Aorta (tissue), 5 donors: ENCODE measurements around the gene SLC37A1. TPM values are rescaled to one million over a fixed set of nuclear protein-coding genes. Genes with fewer than 3 reads are reported as not detected.

Experiments
- ATAC-seq: fragments of 200-7000 bp; cut with Tn5 transposase; one replicate; pipeline ENCODE4 v1.9.1; 2022; ENCODE audit warnings: moderate library complexity; ENCODE audit not compliant: low FRiP score
- DNase-seq, 2 donors: peaks; one replicate each; pipeline ENCODE4 v3.0.0-alpha.2; 2020
- H3K27ac ChIP-seq, 2 donors: one replicate each; pipeline ENCODE4 v1.5.1; 2013; ENCODE audit warnings: low read length in 2 of 2, mild to moderate bottlenecking in 2 of 2, moderate library complexity in 2 of 2, control low read depth in 1 of 2, inconsistent platforms in 1 of 2, low read depth in 1 of 2
- H3K27me3 ChIP-seq, 2 donors: one replicate each; pipeline ENCODE4 v1.6.1; 2013; ENCODE audit warnings: control low read depth in 1 of 2, low read length in 1 of 2, mild to moderate bottlenecking in 1 of 2, moderate library complexity in 1 of 2; ENCODE audit not compliant: insufficient read depth in 2 of 2, control insufficient read depth in 1 of 2
- H3K36me3 ChIP-seq, 2 donors: one replicate each; pipeline ENCODE4 v1.6.1; 2013; ENCODE audit warnings: control low read depth in 1 of 2, low read length in 1 of 2, mild to moderate bottlenecking in 1 of 2; ENCODE audit not compliant: insufficient read depth in 2 of 2, control insufficient read depth in 1 of 2
- H3K4me1 ChIP-seq, 2 donors: one replicate each; pipeline ENCODE4 v1.6.1; 2013; ENCODE audit warnings: low read length in 2 of 2, control low read depth in 1 of 2, mild to moderate bottlenecking in 1 of 2, moderate library complexity in 1 of 2; ENCODE audit not compliant: insufficient read depth in 2 of 2, control insufficient read depth in 1 of 2
- H3K4me3 ChIP-seq, 2 donors: one replicate each; pipeline ENCODE4 v1.5.1; 2013; ENCODE audit warnings: low read length in 2 of 2, control low read depth in 1 of 2, mild to moderate bottlenecking in 1 of 2
- H3K9me3 ChIP-seq: one replicate; pipeline ENCODE4 v1.6.1; 2013; ENCODE audit warnings: mild to moderate bottlenecking, low read length; ENCODE audit not compliant: control insufficient read depth
- WGBS, 2 donors: extraction: QIAGEN DNeasy Blood & Tissue Kit; methylation state at CpG; one replicate each; pipeline ENCODE4 v1.1.7; 2013; 5-methylcytosine and 5-hydroxymethylcytosine counted together
- intact Hi-C, 2 donors: fragments of 100-400 bp; cut with DNase I; formaldehyde crosslinking; loops; one replicate each; pipeline versions ENCODE4 v1.14.2 to v1.15.0; 2022
- polyA plus RNA-seq, 2 donors: library from polyadenylated mRNA; stranded (reverse); fragments of 200-250 nt; gene quantifications; one replicate each; pipeline ENCODE4 v1.2.3, GENCODE V29; 2013
- total RNA-seq, 2 donors: library from RNA; stranded (reverse); fragmentation: NEBNext Ultra II Directional; extraction: Animal tissue kit (Norgen Biotek cat#: 25700); gene quantifications; one replicate each; pipeline ENCODE4 v1.2.1, GENCODE V29; 2021
- donor health status: healthy with polysubstance abuse.
- donor health status: Bipolar disorder and iron deficiency.
- donor health status: DM: no; HTN: no; CAD: no.
- donor health status: DM: no; HTN: no; CAD: no.
- donor health status: DM: yes; HTN: yes; CAD: no.

The SLC37A1 gene
- total and polyA plus RNA-seq, 4 donors: 5.0 to 11.7 (median 6.4) TPM

GRCh38 chr21:42585881-42586280, 72.2 kb downstream of the SLC37A1 start:
- no peak for ATAC-seq
- H3K4me3 ChIP-seq: no peak overlapping the region
- 79 to 88% methylated on average over 10 of the region's 10 CpGs for WGBS, 2 donors
- H3K27me3 ChIP-seq: no peaks in the 10 kb centered on the region
- no peaks in the 10 kb centered on the region for H3K4me1 ChIP-seq
- DNase-seq: no peak
- H3K9me3 ChIP-seq: peaks cover 1% of the 10 kb centered on the region
- intact Hi-C loops: no loop called here
- no peaks in the 10 kb centered on the region for H3K36me3 ChIP-seq
- no peak overlapping the region for H3K27ac ChIP-seq

GRCh38 chr21:42586406-42586805, 72.8 kb downstream of the SLC37A1 start:
- no peak overlapping the region for H3K4me3 ChIP-seq
- no peaks in the 10 kb centered on the region for H3K27me3 ChIP-seq
- 92 to 94% methylated on average over 18 to 19 of the region's 19 CpGs for WGBS, 2 donors
- no peaks in the 10 kb centered on the region for H3K4me1 ChIP-seq
- H3K27ac ChIP-seq: no peak overlapping the region
- ATAC-seq (no peak), DNase-seq (no peak)
- peaks cover 1% of the 10 kb centered on the region for H3K9me3 ChIP-seq
- no peaks in the 10 kb centered on the region for H3K36me3 ChIP-seq
- intact Hi-C loops: no loop called here

GRCh38 chr21:42587036-42587435, 73.4 kb downstream of the SLC37A1 start:
- Histone ChIP-seq H3K4me3 (no peak overlapping the region), H3K9me3 (peaks cover under 1% of the 10 kb centered on the region), H3K36me3 (no peaks in the 10 kb centered on the region), H3K27me3 (no peaks in the 10 kb centered on the region), H3K4me1 (no peaks in the 10 kb centered on the region), H3K27ac (no peak overlapping the region)
- DNase-seq (no peak), ATAC-seq (no peak)
- intact Hi-C loops: no loop called here
- WGBS, 2 donors: 79 to 83% methylated on average over 15 of the region's 15 CpGs

GRCh38 chr21:42590431-42591131, 76.9 kb downstream of the SLC37A1 start:
- intact Hi-C loops: no loop called here
- H3K4me1 ChIP-seq: no peaks in the 10 kb centered on the region
- H3K36me3 ChIP-seq: no peaks in the 10 kb centered on the region
- no peak overlapping the region for H3K27ac ChIP-seq
- 67 to 74% methylated on average over 20 of the region's 20 CpGs for WGBS, 2 donors
- DNase-seq (no peak), ATAC-seq (no peak)
- no peaks in the 10 kb centered on the region for H3K27me3 ChIP-seq
- no peak overlapping the region for H3K4me3 ChIP-seq
- H3K9me3 ChIP-seq: no peaks in the 10 kb centered on the region

GRCh38 chr21:42591170-42591869, 77.7 kb downstream of the SLC37A1 start:
- no peak overlapping the region for H3K27ac ChIP-seq
- H3K36me3 ChIP-seq: no peaks in the 10 kb centered on the region
- no peaks in the 10 kb centered on the region for H3K9me3 ChIP-seq
- WGBS, 2 donors: 87 to 89% methylated on average over 18 of the region's 18 CpGs
- DNase-seq (no peak), ATAC-seq (no peak)
- no peaks in the 10 kb centered on the region for H3K27me3 ChIP-seq
- H3K4me1 ChIP-seq: no peaks in the 10 kb centered on the region
- no peak overlapping the region for H3K4me3 ChIP-seq
- intact Hi-C loops: no loop called here

- Histone ChIP-seq H3K27ac (no peak overlapping the region), H3K4me1 (no peaks in the 10 kb centered on the region), H3K4me3 (no peak overlapping the region), H3K27me3 (no peaks in the 10 kb centered on the region), H3K36me3 (no peaks in the 10 kb centered on the region), H3K9me3 (no peaks in the 10 kb centered on the region)
- 93% methylated on average over 19 of the region's 19 CpGs for WGBS, 2 donors
- DNase-seq (no peak), ATAC-seq (no peak)
- intact Hi-C loops: no loop called here
These were observed 78.6 kb downstream of the SLC37A1 start for GRCh38 chr21:42592156-42592820.

- intact Hi-C loops: no loop called here
- 21 to 24% methylated on average over 32 to 33 of the region's 33 CpGs for WGBS, 2 donors
- DNase-seq (peak in 1 of 2 donors; percentile 64), ATAC-seq (peak; percentile 85)
- H3K9me3 ChIP-seq: no peaks in the 10 kb centered on the region
- H3K4me3 ChIP-seq: no peak overlapping the region
- H3K4me1 ChIP-seq: no peaks in the 10 kb centered on the region
- no peaks in the 10 kb centered on the region for H3K27me3 ChIP-seq
- no peaks in the 10 kb centered on the region for H3K36me3 ChIP-seq
- H3K27ac ChIP-seq: no peak overlapping the region
These were observed 79.6 kb downstream of the SLC37A1 start for GRCh38 chr21:42593007-42593814.

GRCh38 chr21:42594616-42595282, 81.1 kb downstream of the SLC37A1 start:
- DNase-seq (no peak), ATAC-seq (no peak)
- no peaks in the 10 kb centered on the region for H3K4me1 ChIP-seq
- H3K27ac ChIP-seq: no peak overlapping the region
- H3K36me3 ChIP-seq: no peaks in the 10 kb centered on the region
- H3K9me3 ChIP-seq: no peaks in the 10 kb centered on the region
- no peaks in the 10 kb centered on the region for H3K27me3 ChIP-seq
- intact Hi-C loops: no loop called here
- H3K4me3 ChIP-seq: no peak overlapping the region
- whole genome bisulfite sequencing, 2 donors: 20 to 24% methylated on average over 17 of the region's 17 CpGs
